ENCODE results near the gene TSPO2.

The TSPO2 gene

GRCh38 chr6:41027799-41028560, 14.3 kb upstream of the TSPO2 start:
- ATAC-seq: peak; percentile 84 to 88

DNA sequence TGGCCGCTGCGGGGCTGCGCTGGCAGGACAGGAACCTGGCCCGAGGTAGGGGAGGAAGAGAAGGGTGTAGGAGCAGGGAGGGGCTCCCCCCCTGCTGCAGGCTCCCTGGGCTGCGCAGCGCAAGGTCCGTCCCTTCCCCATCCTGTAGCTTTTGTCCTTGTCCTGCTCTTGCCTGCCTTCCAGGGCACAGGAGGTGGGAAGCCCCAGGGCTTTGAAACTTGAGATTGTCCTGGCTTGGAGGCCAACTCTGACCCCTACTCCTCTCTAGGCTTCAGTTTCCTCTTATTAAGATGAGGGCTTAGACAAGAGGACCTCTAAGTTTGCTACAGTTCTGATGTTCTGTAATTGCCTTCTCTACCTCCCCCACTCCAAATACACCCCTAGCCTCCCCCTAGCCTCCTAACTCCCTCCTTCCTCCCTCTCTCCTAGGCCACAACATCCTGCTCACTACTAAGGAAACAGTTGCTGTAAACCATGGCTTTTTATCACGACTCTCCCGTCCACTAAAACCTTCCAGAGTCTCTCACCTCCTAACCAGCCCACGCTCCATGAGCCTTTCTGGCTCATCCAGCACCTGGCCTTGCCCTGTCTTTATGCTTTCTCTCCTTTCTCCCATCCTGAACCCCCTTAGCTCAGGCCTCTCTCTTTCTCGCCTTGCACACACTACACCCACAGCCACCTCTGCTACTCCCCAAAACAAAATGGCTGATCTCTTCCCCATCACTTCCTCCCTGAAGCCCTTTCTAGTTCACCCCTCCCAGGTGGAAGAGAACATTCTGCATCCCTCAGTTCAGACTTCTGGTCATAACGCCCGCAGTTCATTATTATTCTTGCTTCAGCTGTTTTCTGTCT, 13.5 kb upstream of the TSPO2 start:
- ATAC-seq: peak; percentile 44 to 48

GRCh38 chr6:41032830-41033229, 9.4 kb upstream of the TSPO2 start:
- no peak for ATAC-seq

DNA sequence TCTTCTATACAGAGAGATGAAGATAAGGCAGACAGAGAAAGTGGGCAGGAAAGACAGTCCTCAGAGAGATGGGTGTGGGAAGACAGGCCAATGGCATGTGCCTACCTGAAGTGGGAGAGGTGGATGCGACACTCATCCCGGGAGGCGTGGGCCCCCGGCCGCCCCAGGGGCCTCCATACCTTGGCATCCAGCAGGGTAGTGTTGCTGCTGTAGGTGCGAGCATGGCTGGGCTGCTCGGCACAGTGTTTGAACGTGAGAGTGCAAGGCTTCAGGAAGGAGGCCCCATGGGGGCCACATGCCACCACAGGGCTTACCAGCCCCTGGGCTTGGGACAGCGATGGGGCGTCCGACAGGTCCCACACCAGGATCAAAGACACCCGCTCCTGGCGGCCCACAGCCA, 8.5 kb upstream of the TSPO2 start:
- no peak for ATAC-seq

- ATAC-seq: no peak
These were observed 6.1 kb upstream of the TSPO2 start for GRCh38 chr6:41036186-41036585.

DNA sequence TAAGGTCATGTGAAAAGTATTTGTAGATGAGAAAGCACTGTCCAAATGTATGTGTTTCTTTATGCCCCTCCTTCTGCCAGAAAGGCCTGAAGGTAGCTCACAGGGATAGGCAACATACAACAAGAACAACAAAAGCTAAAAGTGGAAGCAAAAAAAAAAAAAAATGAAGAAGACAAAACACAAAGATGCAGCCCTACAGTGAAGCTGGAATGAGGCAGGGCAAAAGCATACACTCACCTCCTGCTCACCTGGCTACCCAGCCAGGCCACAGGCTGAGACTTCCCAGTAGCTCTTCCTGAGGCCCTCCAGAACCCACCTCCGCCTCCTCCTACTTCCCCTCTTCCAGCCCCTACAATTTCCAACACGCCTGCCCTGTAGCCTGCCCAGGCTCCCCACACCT, 5.7 kb upstream of the TSPO2 start:
- no peak for ATAC-seq

- ATAC-seq: no peak
These were observed 5.0 kb upstream of the TSPO2 start for GRCh38 chr6:41037107-41037900.

- no peak for ATAC-seq
These were observed 4.1 kb upstream of the TSPO2 start for GRCh38 chr6:41038205-41038604.

- ATAC-seq: peak; percentile 55 to 63
These were observed 2.9 kb upstream of the TSPO2 start, which contains the start of gene UNC5CL for GRCh38 chr6:41039060-41039998. UNC5CL (minus strand) TSS chr6:41039221; CDS start chr6:41035074, 4,147 bp downstream.

DNA sequence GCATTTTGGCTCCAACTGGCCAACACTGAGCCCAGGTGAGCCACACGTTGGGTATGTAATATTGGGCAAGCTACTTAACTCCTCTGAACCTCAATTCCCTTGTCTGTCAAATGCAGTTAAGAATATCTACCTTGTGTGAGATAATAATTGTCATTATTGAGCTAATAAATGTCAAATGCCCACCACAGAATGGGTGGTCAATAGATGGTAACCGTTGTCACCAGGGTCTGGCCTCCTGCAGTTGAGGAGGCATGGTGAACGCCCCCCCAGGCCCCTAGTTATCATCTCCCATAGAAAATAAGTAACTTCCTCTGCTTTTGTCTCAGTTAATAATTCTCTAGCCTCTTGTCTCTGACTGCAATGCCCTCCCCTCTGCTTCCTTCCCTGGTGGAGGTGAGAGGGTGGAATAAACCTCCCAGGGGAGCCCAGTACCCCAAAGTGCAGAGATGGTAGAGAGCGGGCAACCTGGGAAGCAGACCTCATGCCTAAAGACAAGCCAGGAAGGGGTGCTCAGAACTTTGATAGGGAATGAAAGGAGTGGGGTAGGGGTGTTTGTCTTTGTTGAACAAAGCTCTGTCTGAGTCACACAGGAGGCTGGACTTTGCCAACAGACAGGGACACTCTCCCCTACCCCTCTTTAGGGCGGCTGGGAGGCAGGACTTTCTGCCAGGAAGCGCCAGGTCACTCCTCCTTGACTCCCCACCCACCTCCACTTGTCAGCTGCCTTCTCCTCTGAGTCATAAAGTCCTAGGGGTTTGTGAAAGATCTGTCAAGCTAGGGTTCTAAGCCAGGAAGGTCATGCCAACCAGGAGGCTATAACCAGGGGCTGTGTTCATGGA, 1.9 kb upstream of the TSPO2 start:
- no peak for ATAC-seq

- ATAC-seq: no peak
These were observed 1.2 kb upstream of the TSPO2 start for GRCh38 chr6:41040940-41041536.

DNA sequence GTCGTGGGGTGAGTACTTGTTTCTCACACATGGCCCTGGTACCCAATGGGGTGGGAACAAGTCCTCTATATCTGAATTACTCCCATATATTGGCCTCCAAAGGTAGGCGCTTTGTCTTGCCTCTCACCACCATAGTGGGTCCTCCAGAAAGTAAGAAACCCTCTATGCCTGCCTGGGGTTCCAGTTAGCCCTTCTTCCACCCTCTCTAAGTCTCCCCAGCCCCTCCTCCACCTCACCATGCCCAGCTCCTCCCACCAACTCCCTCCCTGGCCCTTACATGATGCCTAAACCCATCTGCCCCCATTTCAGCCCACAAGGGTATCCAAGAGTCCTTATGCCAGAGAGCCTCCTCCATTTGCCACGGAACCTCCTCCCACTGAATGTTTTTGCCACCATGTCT, 884 bp downstream of the TSPO2 start:
- ATAC-seq: no peak

GRCh38 chr6:41045664-41046063, 3.4 kb downstream of the TSPO2 start:
- no peak for ATAC-seq

GRCh38 chr6:41046084-41046483, 3.8 kb downstream of the TSPO2 start:
- no peak for ATAC-seq

GRCh38 chr6:41047306-41047705, 5.0 kb downstream of the TSPO2 start:
- no peak for ATAC-seq

DNA sequence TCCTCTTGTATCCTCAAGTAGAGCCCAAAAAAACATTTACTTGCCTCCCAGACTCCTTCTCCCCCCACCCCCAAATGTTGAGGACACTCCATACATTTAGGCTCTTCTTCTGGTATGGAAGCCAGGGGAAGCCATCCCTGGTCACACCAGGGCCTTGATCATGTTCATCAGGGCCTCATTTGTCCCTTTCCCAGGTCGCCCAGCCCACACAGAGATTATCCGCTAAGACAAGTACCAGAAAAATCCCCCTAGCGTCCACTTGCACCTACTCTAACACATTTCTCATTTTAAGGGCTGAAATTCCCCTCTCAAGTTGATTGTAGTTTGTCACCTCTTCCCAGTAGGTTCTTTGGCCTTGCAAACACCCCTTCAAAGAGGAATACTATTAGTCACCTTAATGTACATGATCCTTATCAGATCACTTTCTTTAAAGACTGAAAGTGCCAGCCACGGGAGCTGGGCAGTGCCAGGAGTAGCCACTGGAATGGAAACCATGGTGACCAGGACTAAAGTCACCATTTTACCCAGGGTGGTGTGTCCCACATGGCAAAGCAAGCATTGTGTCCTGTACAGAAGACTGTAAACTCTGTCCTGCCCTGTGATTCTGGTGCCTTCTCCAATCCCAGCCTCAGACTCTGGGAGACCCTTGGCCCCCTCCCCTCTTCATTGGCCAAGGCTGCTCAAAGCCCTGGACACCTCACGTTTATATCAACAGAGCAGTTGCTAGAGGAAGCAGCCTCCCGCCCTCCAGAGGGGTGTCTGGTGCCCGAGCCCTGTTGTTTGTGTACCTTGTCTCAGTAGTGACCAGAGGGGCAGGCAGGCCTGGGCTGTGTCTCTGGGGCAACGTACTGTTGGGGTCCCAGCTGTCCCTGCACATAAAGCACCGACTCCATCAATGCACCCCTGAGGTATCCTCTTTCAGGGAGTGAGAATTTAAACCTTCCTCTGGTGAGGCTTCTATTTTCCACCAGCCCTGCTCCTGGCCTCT, 5.8 kb downstream of the TSPO2 start:
- ATAC-seq: no peak

GRCh38 chr6:41049521-41049920, 7.3 kb downstream of the TSPO2 start:
- ATAC-seq: no peak

- ATAC-seq: no peak
These were observed 7.7 kb downstream of the TSPO2 start for GRCh38 chr6:41049955-41050354.

GRCh38 chr6:41050536-41050935, 8.3 kb downstream of the TSPO2 start:
- no peak for ATAC-seq

Data from activated CD4-positive, CD25-positive, alpha-beta regulatory T cell treated with anti-CD3 and anti-CD28 coated beads, Interleukin-2, amount 50 U/mL, for 24 hours (primary cell).